ENCODE results near the gene ADGRB2. TPM values are rescaled to one million over a fixed set of nuclear protein-coding genes. Genes with fewer than 3 reads are reported as not detected.
A peak's percentile ranks its signal among the peaks of the same experiment; 100 is the strongest.

The ADGRB2 gene
- total RNA-seq, 4 donors from 2014 or later: 1.1 to 2.2 (median 1.7) TPM; not detected in 1

DNA sequence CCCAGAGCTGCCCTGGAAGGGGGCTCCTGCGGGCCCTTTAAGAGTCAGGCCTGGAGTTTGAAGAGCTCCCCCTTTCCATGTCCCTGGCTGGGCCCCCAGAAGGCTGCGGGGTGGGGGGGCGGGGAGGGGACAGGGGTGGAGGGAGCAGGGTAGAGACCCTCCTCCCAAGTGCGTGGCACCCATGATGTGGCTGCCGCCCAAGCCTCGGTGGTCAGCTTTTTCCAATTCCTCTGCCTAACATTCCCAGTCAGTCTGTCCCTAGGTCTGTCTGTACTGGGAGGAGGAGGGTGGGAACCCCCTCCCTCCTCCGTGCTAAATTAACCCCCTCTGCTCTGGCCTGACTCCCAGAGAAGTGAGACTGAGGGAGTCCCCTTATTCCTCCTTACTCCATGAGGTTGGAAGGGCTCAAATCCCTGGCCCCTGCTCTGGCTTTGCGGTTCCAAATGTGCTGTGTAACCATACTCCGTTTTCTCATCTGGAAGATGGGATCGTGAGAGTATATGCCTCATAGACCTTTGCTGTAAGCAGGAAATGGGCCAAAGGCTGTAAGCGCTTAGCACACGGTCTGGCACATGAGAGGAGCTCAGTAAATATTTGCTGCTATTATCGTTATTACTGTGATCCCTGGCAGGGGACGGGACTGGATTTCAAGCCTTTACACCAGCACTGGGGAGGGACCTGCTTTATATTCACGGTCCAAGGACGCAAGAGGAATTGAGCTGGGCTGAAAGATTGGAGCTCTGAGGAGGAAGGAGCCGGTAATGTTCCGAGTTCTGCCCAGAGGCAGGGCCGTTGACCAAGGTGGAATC is 59.7 kb downstream of the ADGRB2 start:
- Histone ChIP-seq H3K4me1 (peaks cover 14 to 36% of the 10 kb centered on the region in 2 donors), H3K36me3 (no peaks in the 10 kb centered on the region), H3K9me3 (no peaks in the 10 kb centered on the region), H3K27me3 (no peaks in the 10 kb centered on the region), H3K4me3 (peak overlapping the region; percentile 42 to 50 (median 48)), H3K27ac (peak overlapping the region; percentile 58 to 70 (median 66))
- intact Hi-C loops (cut with DNase I; ENCODE audit: low total_unique reads): no loop called here
- in situ Hi-C loops (cut with MboI; ENCODE audit: low sequenced_read_pairs in 4 of 4): no loop called here
- ATAC-seq (peak in 1 of 2 donors; percentile 25), DNase-seq (peak in 1 of 2 donors; percentile 21)
- no peak for TF ChIP-seq POLR2A (IDR thresholded peaks at IDR 0.05)
- TF ChIP-seq CTCF (IDR thresholded peaks at IDR 0.05 in 4 of 5, conservative IDR thresholded peaks at IDR 0.05 in 1 of 5): no peak

DNA sequence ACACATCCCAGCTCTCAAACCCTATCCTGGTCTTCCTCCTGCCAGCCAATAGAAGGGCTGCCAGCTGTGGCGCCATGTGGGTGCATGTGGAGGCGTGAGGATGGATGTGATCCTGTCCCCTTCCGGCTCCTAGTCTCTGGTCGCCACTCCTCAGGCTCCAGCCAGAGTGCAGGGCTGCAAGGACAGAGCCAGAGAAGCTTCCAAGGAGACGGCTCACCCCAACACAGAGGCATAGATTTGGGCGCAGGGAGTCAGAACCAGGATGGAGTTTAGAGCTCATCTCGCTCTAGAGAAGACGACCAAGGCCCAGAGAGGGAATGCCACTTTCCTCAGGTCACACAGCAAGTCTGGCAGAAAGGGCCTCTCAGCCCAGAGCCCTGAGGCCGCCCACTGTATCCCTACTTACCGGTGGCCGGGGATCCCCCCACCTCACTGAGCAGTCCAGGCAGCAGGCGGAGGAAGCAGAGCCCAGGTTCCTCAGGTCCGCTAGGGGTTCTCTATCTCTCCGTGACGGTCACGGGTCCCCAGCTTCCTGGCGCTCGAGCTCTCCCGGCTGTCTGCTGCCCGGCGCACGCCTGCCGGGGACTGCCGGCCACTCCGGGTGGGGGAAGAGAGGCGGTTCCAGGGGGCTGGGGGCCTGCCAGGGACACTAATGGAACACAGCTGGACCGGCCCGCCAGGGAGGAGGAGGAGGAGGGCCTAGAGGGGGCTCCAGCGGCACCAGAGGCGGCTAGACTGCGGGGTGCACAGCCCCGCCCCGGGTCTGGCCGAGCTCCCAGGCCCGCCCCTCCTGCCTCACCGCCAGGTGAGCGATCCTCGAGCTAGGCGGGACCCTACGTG is 60.5 kb downstream of the ADGRB2 start, which contains the start of gene COL16A1:
COL16A1 (minus strand) TSS at position 587 of the 840 bp plus-strand sequence. CDS start 1,824 bp downstream, outside the sequence.
- Histone ChIP-seq H3K4me3 (peak within 1 kb of the TSS; percentile 42 to 50 (median 48)), H3K36me3 (no peaks in the 10 kb centered on the region), H3K27me3 (no peaks in the 10 kb centered on the region), H3K4me1 (peaks cover 14 to 36% of the 10 kb centered on the region in 2 donors), H3K27ac (peak within 1 kb of the TSS; percentile 58 to 70 (median 66)), H3K9me3 (no peaks in the 10 kb centered on the region)
- TF ChIP-seq POLR2A (IDR thresholded peaks at IDR 0.05) (peak; percentile 24 to 58), CTCF (IDR thresholded peaks at IDR 0.05 in 4 of 5, conservative IDR thresholded peaks at IDR 0.05 in 1 of 5) (no peak)
- in situ Hi-C loops (cut with MboI; ENCODE audit: low sequenced_read_pairs in 4 of 4) (no loop called here), intact Hi-C loops (cut with DNase I; ENCODE audit: low total_unique reads) (loop anchor here (2.0 kb wide), 1 partner anchor 31 kb away; no protein-coding TSS in a partner anchor)
- ATAC-seq (peak; percentile 25 to 28), DNase-seq (peak; percentile 40 to 62)

DNA sequence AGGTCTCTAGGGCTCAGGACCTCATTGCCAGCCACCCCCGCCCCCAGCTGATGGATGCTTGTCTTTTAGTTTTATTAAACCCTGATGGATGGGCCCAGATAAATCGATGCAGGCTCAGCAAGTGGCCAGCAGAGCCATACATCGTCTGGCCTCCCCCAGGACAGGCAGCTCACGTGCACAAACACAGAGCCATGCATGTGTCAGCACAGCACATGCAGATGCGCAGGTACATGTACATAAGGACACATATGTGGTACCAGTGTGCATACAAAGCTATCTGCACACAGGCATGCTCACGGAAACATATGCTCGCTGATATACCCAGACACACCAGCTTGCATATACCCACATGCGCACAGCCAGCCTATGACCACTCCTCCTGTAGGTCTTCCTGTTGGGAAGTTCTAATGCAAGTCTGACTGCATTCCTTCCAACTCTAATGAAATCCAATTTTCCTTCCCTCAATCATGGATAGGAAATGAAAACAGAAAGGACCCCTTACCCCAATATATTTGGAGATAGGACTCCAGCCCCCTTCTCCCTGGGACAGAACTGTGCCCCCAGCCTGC is 61.2 kb downstream of the ADGRB2 start:
- in situ Hi-C loops (cut with MboI; ENCODE audit: low sequenced_read_pairs in 4 of 4): no loop called here

More for the DNA sequence above, 61.2 kb downstream of the ADGRB2 start:
- DNase-seq (no peak), ATAC-seq (no peak)
- peak overlapping the region in 1 of 4 donors; percentile 50 for H3K4me3 ChIP-seq
- H3K27ac ChIP-seq: peak overlapping the region in 2 of 4 donors; percentile 69 to 70
- no peaks in the 10 kb centered on the region for H3K9me3 ChIP-seq
- no peaks in the 10 kb centered on the region for H3K27me3 ChIP-seq
- intact Hi-C loops (cut with DNase I; ENCODE audit: low total_unique reads): loop anchor here (2.0 kb wide), 1 partner anchor 30 kb away; no protein-coding TSS in a partner anchor
- TF ChIP-seq CTCF (IDR thresholded peaks at IDR 0.05 in 4 of 5, conservative IDR thresholded peaks at IDR 0.05 in 1 of 5) (no peak), POLR2A (IDR thresholded peaks at IDR 0.05) (no peak)
- no peaks in the 10 kb centered on the region for H3K36me3 ChIP-seq
- H3K4me1 ChIP-seq: peaks cover 14 to 36% of the 10 kb centered on the region in 2 donors

Data from gastrocnemius medialis (tissue), 4 donors.